ENCODE measurements around the gene SDCCAG8.
"Not testable (repeated sequence)": the region's sequence is repeated elsewhere in the genome, so short reads cannot be mapped to it uniquely, and the experiment has no call there.

GRCh38 chr1:243215276-243215875 is 40.5 kb upstream of the SDCCAG8 start:
- TF ChIP-seq CTCF (conservative IDR thresholded peaks at IDR 0.05; ENCODE audit: low read depth, low read length); EZH2phosphoT487 (IDR thresholded peaks at IDR 0.05; ENCODE audit: borderline replicate concordance, low read length): not testable (repeated sequence)
